Measurements from ENCODE around the gene UCK1. TPM values are rescaled to one million over a fixed set of nuclear protein-coding genes. Genes with fewer than 3 reads are reported as not detected.

The UCK1 gene
- total RNA-seq (10 to 100 TPM; 16.8 to 40.0 (median 21.8) TPM), polyA plus RNA-seq (10 to 100 TPM; 37.8 to 75.6 (median 47.4) TPM)
- long read RNA-seq, donor 1, transcript UCK1-204 (7 exons, 2,167 nt): major isoform, 36 of 47 reads
- long read RNA-seq, donor 1, partial matches to known transcripts: 0 of 47 reads
- long read RNA-seq, donor 1, other reads (novel, unspliced or antisense): 8 of 47 reads
- long read RNA-seq, donor 2, transcript UCK1-202 (7 exons, 2,051 nt): minor isoform, 11 of 171 reads
- long read RNA-seq, donor 2, transcript UCK1-204 (7 exons, 2,167 nt): major isoform, 133 of 171 reads
- long read RNA-seq, donor 2, partial matches to known transcripts: 6 of 171 reads
- long read RNA-seq, donor 2, other reads (novel, unspliced or antisense): 19 of 171 reads

- peak within 1 kb of the TSS; percentile 85 for H3K27ac ChIP-seq
- no peaks in the 10 kb centered on the region for H3K27me3 ChIP-seq (ENCODE audit: insufficient read depth in 3 of 3, low read length in 2 of 3)
- peaks cover 0 to 41% of the 10 kb centered on the region in 2 donors for H3K36me3 ChIP-seq (ENCODE audit: insufficient read depth in 1 of 2, low read depth in 1 of 2)
- peak; percentile 85 to 91 for DNase-seq
- peaks cover 12% of the 10 kb centered on the region for H3K4me1 ChIP-seq
- H3K9me3 ChIP-seq: no peaks in the 10 kb centered on the region
- TF ChIP-seq, protein P1, sequence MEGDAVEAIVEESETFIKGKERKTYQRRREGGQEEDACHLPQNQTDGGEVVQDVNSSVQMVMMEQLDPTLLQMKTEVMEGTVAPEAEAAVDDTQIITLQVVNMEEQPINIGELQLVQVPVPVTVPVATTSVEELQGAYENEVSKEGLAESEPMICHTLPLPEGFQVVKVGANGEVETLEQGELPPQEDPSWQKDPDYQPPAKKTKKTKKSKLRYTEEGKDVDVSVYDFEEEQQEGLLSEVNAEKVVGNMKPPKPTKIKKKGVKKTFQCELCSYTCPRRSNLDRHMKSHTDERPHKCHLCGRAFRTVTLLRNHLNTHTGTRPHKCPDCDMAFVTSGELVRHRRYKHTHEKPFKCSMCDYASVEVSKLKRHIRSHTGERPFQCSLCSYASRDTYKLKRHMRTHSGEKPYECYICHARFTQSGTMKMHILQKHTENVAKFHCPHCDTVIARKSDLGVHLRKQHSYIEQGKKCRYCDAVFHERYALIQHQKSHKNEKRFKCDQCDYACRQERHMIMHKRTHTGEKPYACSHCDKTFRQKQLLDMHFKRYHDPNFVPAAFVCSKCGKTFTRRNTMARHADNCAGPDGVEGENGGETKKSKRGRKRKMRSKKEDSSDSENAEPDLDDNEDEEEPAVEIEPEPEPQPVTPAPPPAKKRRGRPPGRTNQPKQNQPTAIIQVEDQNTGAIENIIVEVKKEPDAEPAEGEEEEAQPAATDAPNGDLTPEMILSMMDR (IDR thresholded peaks at IDR 0.05): no peak
- intact Hi-C loops (cut with DNase I): no loop called here
- H3K4me3 ChIP-seq: peak within 1 kb of the TSS; percentile 98
- WGBS, 3 donors: 2 to 8% (median 6%) methylated on average over 23 to 103 of the region's 103 CpGs
- ATAC-seq: peak; percentile 97 to 98 (median 97)
Measured at GRCh38 chr9:131530920-131531832, at the start of gene UCK1. UCK1 (minus strand) TSS chr9:131531263; CDS start chr9:131531174, 89 bp downstream.

DNA sequence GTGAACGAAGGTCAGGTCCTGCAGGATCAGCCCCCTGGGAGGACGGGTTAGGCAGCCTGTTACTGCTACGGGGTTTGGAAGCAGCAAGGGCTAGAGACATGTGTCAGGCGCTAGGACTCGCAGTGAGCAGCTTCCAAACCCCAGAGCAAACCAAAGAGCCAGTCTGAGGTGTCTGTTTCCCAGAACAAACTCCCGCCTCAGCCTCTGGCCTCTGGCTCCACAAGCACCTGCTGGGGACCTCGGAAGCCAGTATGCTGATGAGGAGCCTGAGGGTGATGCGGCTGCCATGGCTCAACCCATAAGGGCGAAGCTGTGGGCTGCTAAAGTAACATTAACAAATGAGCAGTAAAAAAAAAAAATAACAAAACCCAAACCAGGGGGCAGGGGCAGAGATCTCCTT lies 49.3 kb upstream of the UCK1 start:
- intact Hi-C loops (cut with DNase I): no loop called here
- no peak overlapping the region for H3K27ac ChIP-seq
- peaks cover 11 to 100% of the 10 kb centered on the region in 2 donors for H3K36me3 ChIP-seq (ENCODE audit: insufficient read depth in 1 of 2, low read depth in 1 of 2)
- DNase-seq (no peak), ATAC-seq (no peak)
- H3K4me3 ChIP-seq: no peak overlapping the region
- peaks cover 8% of the 10 kb centered on the region for H3K4me1 ChIP-seq
- no peaks in the 10 kb centered on the region for H3K9me3 ChIP-seq
- WGBS, 3 donors: 63 to 82% (median 69%) methylated on average over 9 of the region's 9 CpGs
- TF ChIP-seq, protein P1 (IDR thresholded peaks at IDR 0.05): no peak
- no peaks in the 10 kb centered on the region for H3K27me3 ChIP-seq (ENCODE audit: insufficient read depth in 3 of 3, low read length in 2 of 3)

DNA sequence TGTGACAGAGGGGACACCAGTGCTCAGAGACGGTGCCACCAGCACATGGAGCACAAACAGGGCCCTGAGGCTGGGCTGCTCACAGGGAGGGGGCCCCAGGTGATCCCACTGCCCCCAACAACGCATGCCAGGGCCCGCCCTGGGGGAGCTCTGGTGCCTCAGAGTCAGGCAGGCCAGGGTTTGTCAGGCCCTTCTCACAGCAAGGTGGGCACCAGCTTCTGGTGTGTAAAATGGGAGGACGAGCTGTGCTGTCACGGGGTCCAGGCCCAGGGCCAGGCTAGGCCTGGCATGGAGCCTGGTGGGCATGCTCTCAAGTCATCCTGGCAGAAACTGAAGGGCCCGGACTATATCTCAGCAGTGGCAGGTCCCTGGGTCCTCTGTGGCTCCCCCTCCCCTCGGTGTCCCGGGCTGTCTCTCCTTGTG lies 48.7 kb upstream of the UCK1 start:
- Histone ChIP-seq H3K27ac (no peak overlapping the region), H3K4me3 (no peak overlapping the region), H3K4me1 (peaks cover 8% of the 10 kb centered on the region), H3K27me3 (ENCODE audit: insufficient read depth in 3 of 3, low read length in 2 of 3) (no peaks in the 10 kb centered on the region), H3K9me3 (no peaks in the 10 kb centered on the region), H3K36me3 (ENCODE audit: insufficient read depth in 1 of 2, low read depth in 1 of 2) (peaks cover 11 to 100% of the 10 kb centered on the region in 2 donors)
- 43 to 53% (median 52%) methylated on average over 8 of the region's 8 CpGs for WGBS, 3 donors
- TF ChIP-seq, protein P1 (IDR thresholded peaks at IDR 0.05): no peak
- ATAC-seq (peak in 3 of 4 donors; percentile 17 to 76 (median 29)), DNase-seq (no peak)
- intact Hi-C loops (cut with DNase I): no loop called here

- Histone ChIP-seq H3K27ac (no peak overlapping the region), H3K27me3 (ENCODE audit: insufficient read depth in 3 of 3, low read length in 2 of 3) (no peaks in the 10 kb centered on the region), H3K4me1 (peaks cover 8% of the 10 kb centered on the region), H3K9me3 (no peaks in the 10 kb centered on the region), H3K4me3 (no peak overlapping the region), H3K36me3 (ENCODE audit: insufficient read depth in 1 of 2, low read depth in 1 of 2) (peaks cover 11 to 100% of the 10 kb centered on the region in 2 donors)
- intact Hi-C loops (cut with DNase I): no loop called here
- ATAC-seq (no peak), DNase-seq (no peak)
- 75 to 81% (median 76%) methylated on average over 24 to 26 of the region's 26 CpGs for WGBS, 3 donors
- TF ChIP-seq, protein P1 (IDR thresholded peaks at IDR 0.05): no peak
Measured at GRCh38 chr9:131578731-131579504, 47.9 kb upstream of the UCK1 start.

Data from psoas muscle (tissue), 8 donors.